Hippocampal formation (tissue), 2 donors: ENCODE data around the gene ZNF12.

Source experiments
- DNase-seq, 2 donors: peaks; one replicate each; lab custom pipeline; 2025; lab: John Stamatoyannopoulos, UW

ZNF12 gene

GRCh38 chr7:6647541-6647940 lies 59.2 kb downstream of the ZNF12 start:
- DNase-seq = no peak

- DNase-seq = no peak
These were observed 59.7 kb downstream of the ZNF12 start for GRCh38 chr7:6647080-6647479.

GRCh38 chr7:6646465-6646864 lies 60.3 kb downstream of the ZNF12 start:
- no peak for DNase-seq

- no peak for DNase-seq
These were observed 62.0 kb downstream of the ZNF12 start for GRCh38 chr7:6644728-6645127.

- no peak for DNase-seq
These were observed 62.7 kb downstream of the ZNF12 start for GRCh38 chr7:6643915-6644625.

GRCh38 chr7:6642861-6643640 lies 63.7 kb downstream of the ZNF12 start:
- DNase-seq = no peak

- no peak for DNase-seq
These were observed 64.4 kb downstream of the ZNF12 start for GRCh38 chr7:6642239-6642839.

- no peak for DNase-seq
These were observed 65.3 kb downstream of the ZNF12 start for GRCh38 chr7:6641305-6642035.

- DNase-seq = no peak
These were observed 66.5 kb downstream of the ZNF12 start for GRCh38 chr7:6640246-6640721.

GRCh38 chr7:6639627-6640026 lies 67.1 kb downstream of the ZNF12 start:
- no peak for DNase-seq

- no peak for DNase-seq
These were observed 67.7 kb downstream of the ZNF12 start for GRCh38 chr7:6639032-6639431.
